ENCODE results near the gene FAH.

The FAH gene

DNA sequence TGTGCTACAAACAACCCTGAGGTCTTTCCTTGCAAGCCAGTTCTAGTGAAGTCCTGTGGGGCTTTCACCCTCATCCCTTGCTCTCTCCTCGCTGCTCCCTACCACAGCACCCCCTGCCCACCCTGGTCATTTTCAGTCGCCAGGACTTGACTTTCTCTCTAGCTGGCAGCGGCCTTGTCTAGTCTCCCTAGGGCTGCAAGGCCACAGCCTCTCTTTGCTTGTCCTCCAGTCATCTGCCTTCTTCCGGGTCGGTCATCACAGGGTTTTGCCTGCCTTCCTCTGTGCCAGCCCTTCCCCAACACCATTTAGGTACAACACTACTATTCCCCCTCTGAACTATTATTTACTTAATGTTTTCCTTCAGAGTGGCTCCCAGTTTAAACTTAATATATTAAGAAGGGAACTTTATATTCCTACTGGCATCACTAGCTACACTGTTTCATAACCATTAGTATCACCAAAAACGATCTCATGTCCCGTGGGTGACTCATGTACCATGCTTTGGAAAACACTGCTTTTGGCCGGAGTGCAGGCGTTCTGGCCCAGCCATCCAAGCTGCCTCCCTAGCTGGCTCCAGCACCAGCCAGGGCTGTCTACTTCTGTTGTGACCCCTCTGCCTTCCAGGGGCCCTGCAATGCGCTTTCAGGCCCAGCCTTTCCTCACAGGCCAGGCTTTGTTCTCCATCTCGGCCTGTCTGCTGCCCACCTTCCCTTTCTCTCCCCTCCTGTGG is 21.4 kb downstream of the FAH start:
- DNase-seq, result no peak

DNA sequence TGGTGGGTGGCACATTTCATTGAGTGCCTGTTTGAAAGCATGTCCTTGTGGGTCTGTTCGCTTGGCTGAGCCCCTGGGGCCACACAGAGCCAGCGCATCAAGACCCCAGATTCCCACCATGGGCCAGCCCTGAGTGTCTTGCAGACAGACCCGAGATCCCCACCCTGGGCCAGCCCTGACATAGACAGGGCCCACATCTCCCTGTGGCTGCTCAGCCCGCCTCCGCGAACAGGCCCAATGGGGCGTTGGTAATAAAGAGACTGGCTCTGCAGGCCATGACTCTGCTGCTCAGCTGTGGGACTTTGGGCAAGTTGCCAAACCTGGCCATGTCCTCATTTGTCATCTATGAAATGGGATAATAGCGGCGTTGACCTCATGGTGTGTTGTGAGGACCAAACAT is 22.6 kb downstream of the FAH start:
- no peak for DNase-seq

DNA sequence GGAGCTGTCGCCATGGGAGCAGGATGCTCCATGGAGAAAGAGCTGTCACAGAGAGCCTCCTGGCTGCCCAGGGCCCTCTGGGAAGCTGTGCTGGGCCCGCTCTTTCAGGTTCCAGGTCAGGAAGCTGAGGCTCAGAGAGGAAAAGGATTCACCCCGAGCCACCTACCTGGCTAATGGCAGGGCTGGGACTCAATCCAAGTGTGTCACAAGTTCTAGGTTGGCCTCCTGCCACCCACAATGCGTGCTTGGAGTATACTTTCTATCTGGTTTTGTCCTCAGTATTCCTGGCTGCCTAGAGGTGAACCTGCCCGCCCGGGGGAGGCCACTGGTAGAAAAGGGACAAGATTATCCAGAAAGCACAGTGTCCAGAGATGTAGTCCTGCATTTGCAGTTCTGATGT is 23.6 kb downstream of the FAH start:
- no peak for DNase-seq

DNA sequence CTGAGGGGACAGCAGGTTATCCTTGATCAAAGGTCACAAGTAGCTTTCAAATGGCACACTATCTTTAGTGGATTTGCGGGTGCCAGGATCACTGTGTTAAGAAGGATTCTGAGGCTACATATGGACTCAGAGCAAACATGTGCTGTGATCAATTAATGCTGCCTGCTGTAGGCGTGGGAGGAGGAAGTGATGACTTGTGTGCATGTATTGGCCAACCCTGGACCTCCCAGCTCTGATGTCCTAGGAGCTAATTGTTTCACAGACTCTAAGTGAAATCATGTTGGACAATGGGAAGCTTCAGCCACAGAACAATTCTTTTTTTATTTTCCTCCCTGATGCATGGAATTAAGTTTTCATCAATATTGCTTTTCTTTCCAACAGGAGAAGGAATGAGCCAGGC is 24.4 kb downstream of the FAH start:
- DNase-seq, result no peak

DNA sequence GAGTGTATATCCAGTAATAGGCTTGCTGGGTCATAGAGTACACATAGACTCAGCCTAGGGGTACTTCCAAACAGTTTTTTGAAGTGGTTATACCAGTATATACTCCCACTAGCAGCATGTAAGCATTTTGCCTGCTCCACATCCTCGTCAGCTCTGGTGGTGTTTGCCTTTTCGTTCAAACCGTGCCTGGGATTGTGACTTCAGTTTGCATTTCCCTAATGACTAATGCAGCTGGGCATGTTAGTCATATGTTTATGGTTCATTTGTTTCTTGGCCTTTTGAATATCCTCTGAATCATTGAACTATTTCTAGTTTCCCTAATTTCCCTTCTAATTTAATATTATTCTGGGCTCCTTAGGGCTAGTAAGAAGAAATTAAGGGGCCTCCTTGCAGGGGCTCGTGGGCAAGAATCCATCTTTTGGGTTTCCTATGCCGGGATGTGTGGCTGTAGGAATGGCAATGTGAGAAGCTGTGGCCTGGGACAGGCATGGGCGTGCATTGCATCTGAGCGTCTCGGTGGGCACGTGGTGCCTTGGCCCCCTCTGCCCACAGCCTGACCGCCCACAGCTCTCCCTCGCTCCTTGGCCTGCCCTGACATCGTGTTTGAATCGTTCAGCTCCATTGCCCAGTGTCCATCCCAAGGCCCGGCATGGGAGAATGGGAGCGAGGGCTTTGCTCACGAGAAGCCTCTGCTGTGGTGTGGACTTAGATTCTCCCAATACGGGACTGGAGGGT is 26.4 kb downstream of the FAH start:
- no peak for DNase-seq

DNA sequence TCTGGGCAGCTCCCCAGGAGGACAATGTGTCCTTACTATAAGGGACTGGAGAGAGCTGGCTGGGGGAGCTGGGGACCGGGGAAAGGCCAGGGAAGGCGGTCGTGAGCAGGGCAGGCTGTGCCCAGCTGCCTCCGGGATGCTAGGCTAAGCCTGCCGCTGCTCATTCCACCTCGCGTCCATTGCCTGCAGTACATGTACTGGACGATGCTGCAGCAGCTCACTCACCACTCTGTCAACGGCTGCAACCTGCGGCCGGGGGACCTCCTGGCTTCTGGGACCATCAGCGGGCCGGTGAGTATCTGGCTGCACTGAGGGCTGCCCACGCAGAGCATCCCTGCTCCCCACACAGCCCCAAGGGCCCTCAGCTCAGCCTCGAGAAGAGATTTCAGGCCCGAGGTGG is 27.1 kb downstream of the FAH start:
- DNase-seq, result no peak

DNA sequence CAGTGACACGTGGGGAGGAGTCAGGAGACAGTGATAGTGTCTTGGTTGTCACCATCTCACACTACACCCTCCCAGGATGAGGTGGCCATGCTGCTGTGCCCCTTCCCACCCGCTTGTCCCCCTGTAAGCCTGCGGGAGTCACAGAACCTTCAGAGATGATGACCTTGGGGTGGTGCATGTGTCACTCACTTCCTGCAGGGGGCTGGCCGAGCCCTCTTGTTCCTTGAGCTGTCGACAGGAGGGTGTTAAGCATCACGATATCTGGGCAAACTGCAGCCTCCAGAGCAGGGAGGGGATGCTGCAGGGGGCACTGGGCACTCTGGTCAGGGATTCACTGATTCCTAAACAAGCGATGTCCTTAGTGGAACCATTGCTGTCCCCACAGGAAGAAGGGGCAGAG is 27.7 kb downstream of the FAH start:
- DNase-seq, result no peak

DNA sequence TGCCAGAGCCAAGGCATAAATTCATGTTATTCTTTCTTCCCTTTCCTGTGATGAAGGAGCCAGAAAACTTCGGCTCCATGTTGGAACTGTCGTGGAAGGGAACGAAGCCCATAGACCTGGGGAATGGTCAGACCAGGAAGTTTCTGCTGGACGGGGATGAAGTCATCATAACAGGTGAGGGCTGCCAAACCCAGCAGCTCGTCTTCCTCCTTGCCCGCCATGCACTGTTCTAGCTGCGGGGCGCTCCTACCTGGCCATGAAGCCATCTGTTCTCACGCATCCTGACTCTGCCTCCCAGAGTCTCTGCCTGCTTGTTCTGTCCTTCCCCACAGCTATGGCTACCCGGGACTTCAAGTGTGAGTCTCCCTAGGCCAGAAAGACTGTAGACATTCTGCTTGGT is 28.2 kb downstream of the FAH start:
- DNase-seq, result no peak

DNA sequence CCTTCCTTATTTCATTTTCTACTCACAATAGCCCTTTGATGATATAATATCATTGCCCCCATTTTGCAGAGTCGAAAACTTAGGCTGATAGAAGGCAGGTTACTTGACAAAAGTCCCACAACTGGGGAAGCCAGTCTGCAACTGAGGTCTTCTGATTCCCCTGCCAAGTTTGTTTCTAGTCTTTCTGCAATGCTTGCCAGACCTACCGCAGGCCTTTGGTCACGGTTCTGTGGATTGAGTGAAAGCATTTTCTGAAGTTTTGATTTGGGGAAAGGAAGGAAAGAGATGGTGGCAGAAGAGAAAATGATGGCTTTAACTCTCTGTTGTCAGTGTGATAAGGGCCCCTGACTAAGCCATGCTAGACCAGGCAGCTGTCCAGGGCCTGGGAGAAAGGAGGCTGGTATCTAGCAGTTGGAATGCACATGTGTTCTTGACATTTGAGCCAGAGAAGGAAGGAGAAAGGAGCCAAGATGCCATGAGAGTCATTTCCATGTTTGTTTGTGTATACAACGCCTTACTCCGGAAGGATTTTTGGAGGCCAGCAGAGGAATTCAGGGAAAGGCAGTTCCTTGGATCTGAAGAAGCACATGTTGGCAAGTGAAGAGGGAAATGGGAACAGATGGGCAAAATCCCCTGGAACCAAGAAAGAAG is 29.9 kb downstream of the FAH start:
- no peak for DNase-seq

DNA sequence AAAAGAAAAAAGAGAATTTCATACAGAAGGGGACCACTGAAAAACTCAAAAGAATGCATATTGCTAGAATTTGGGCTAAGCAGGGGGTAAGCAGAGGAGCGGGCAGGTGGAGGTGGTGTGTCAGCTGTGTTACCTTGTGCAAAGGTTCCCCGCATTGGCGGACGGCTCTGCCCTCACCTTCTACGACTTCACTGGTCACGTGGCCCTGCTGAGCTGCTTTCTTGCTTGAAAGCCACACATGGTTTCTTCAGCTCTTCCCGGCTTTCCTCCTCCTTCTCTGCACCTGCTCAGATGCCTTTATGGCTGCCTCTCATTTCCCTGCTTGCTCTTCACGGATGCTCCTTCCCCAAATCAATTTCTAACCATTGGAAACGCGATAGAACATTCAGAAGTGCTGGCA is 30.5 kb downstream of the FAH start:
- no peak for DNase-seq

DNA sequence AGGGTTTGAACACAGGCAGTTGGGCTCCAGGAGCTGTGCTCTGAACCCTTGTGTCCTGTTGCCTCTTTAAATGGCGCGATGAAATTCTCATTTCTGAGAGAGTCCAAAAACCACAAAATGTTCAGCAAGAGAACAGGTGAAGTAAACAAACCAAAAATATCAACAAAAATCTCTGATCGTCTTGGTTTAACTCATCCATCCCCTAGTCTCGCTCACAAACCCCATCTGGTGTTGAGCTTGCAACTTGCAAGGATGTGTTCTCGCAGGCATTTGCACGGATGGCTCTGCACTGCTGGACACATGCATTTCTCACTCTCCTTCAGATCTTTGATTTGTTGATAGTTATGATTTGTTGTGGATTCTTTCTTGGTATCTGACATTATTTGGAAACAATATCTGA is 31.1 kb downstream of the FAH start:
- no peak for DNase-seq

DNA sequence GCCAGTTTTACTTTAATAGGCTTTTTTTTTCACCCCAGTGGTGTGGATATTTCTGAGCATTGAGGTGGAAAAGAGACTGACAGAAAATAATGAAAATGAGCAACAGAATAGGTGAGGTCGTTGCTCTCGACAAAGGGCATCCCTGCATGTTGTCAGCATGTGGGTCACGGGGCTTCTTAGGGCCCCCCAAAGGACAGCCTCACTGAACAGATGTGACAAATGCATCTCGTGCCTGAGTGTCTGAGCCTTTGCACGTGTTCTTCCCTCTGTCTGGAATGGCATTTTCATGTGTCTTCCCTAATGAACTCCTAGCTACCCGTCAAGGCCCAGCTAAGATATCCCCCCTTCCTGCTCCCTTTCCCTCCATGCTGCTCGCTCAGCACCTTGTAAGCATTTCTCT is 31.8 kb downstream of the FAH start:
- no peak for DNase-seq

DNA sequence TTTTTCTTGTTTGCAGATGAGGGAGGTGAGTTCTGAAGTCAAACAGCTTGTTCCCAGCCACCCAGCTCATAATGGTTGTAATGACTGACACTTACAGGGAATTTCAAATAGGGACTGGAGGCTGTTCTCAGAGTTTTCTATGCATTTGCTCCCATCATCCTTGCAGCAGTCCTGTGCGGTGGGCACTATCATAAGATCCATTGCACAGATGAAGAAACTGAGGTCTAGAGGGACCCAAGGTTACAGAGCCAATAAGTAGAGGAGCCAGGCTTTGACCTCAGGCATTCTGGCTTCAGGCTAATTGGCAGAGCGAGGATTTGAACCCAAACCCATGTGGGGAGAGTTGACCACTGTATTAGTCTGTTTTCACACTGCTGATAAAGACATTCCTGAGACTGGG is 32.4 kb downstream of the FAH start:
- DNase-seq, result no peak

DNA sequence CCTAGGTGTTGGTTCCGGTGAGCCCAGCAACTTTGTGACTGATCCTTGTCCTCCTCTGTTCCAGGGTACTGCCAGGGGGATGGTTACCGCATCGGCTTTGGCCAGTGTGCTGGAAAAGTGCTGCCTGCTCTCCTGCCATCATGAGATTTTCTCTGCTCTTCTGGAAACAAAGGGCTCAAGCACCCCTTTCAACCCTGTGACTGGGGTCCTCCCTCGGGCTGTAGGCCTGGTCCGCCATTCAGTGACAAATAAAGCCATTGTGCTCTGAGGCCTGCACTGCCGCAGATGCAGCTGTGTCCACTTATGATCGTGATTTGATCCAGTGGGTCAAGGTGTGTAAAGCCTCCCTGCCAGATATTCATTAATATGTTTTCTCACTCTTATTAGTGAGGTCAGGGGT is 33.3 kb downstream of the FAH start:
- no peak for DNase-seq

DNA sequence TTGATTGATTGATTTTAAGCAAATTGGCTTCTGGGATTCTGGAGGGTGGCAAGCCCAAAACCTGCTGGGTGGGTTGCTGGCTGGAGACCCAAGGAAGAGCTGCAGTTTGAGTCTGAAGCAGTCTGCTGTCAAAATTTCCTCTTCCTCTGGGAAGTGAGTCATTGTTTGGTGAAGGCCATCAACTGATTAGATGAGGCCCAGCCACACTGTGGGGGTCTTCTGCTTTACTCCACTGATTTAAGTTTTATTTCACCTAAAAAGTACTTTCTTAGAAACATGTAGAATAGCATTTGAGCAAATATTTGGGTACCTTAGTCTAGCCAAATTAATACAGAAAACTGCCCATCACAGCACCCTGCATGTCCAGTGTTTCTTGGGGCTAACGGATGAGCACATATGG is 33.8 kb downstream of the FAH start:
- DNase-seq, result no peak

DNA sequence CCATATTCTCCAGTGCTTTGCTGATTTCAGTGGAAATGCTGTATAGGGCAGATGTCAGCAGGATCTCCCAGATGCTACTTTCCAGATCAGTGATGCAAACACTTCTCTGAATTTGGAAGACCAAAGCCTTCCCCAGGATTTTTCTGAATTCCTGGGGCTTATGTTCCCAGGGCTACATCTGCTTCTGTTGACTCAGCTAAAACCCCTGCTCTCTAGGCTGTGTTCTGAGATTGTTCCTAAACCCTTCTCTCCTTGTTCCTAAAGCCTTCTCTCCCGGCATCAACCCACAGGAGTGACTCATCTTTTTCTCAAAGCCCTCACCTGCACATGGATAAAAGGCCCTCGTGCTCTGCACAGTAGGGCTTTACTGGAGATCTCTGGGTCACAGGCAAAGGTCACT is 35.5 kb downstream of the FAH start:
- no peak for DNase-seq

DNA sequence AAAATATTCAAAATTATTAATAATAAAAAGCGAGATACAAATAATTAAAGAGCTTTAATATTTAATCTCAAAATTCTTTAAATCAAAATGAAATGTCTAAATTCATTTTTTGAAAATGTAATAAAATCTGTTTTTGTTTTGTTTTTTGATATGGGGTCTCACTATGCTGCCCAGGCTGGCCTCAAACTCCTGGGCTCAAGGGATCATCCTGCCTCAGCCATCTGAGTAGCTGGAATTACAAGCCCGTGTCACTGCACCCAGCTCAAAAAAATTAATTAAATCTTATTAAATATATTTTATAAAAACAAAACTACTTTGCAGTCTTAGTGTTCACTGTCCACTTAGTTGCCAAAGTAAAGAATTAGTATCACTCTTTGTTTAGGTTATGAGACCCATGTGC is 38.4 kb downstream of the FAH start:
- DNase-seq, result no peak

DNA sequence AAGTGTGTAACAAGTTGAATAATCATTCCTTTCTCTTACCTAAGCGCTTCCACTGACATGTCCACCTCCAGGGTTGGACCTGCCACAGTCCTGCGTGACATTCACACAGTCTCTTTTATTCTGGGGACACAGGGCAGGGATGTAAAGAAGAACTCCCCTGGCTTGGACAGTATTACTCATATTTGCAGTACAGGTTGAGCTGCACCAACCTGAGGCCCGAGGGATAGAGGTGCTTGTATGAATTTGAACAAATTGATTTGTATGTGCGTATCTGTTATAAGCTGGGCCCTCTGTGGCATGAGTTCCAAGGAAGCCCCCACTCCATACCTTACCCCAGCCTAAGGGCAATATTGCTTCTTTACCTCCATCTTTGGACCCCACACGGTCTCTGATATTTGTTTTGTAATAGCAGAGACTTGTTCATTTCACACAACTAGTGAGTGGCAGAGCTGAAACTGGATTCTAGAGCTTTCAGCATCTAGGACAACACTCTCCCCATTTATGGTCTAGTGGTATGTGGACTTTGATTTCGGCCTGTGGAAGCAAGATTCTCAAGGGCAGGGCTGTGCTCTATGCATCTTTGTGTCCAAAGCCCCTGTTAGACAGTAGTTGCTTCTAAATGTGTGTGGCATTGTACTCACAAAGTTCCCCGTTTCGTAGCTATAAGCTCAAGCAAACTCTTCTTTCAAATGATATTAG is 39.2 kb downstream of the FAH start:
- no peak for DNase-seq

DNA sequence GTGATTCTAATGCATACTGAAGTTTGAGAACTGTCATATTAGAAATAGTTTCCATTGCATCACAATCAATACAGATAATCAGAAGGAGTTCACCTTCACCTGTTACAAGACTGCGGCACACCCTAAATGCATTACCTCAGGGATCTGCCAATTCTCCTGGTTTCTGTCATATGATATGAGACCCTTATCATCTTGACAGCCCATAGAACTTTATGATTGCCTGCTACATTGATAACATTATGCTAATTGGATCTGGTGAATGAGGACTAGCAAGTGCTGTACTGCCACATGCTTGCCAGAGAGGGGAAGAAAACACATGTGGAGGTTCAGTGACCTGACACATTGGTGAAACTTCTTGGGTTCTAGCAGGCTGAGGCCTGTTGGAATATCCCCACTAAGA is 41.4 kb downstream of the FAH start:
- no peak for DNase-seq

DNA sequence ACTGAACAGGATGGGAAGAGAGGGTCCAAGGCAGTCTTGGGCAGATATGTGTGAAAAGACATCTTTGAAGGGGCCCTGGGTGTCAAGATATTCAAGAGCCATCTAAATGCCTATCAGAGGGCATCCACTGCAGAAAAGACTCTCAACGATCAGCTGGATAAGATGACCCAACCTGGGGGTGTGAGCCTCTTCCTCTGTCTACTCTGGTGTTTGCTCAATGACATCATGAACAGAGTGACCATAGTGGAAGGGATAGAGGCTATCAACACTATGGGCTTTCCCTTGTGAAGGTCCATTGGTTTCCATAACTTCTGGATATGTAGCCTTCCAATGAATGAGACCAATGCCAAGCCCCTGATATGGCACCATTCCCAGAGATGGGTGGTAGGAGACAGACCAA is 42.1 kb downstream of the FAH start:
- no peak for DNase-seq

DNA sequence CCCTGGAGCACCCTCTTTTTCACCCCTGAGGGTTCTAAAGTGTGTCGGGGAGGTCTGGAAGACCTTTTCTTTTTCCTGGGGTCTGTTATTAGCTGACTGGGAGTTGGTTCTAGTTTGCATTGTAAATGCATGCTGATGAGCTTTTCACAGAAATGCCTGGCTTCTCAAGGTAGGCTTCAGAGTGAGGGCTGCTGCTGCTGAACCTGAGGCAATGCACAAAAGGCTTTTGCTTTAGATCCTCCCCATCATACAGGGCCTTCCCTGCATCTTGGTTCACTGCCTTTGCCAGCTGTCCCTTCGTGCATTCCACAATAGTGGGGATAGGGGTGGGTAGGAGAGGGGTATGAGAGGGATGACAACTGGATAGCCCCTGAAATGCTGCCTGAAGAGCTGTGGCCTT is 46.6 kb downstream of the FAH start:
- DNase-seq, result no peak

DNA sequence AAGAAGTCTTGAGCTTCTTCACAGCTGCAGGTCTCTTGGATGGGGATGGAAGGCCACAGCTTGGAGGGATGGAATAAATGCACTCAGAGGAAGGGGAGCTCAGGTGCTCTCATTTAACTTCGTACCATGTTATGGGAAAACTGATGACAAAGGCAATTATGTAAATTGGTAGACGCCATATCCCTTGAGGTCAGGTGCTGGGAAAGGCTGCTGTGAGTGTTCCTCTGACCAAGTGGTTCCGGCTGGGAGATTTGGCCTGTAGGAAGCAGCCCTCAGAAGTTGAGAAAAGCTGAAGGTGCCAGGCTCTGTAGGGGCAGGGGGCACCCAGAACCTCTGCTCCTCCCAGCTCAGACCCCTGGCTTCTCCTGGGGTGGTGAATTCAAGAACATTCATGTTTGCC is 47.1 kb downstream of the FAH start:
- DNase-seq, result no peak

DNA sequence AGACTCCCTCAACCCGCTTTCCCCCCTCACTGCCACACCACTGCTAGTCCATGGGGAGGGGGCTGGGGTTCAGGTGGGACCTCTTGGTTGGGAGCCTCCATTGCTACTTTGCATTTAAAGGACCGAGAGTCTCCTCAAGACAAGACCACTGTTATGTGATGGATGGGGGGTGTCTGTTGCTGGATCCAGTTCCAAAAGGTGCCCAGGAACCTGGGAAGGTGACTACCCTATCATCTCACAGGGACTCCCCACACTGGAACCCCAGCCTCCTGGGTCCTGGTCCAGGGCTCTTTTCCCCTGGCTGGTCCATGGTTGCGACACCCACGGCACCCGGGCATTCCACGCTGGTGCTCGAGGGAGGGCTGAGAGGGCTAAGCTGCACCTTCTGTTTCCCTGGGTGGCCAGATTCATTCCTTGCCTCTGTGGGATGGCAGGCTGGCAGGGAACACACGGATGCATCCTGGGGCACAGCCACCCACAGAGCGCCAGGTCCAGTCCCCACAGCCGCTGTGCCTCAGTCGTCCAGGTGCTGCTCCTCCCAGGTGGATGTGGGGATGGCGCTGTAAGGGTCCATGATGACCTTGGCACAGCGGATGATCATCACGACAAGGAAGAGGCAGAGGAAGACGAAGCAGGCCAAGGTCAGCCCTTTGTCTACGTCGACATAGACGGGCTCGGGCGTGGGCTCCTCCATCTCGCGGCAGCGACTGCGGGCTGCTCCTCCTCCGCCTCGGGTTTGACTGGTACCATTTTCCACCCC is 48.6 kb downstream of the FAH start:
- no peak for DNase-seq
